GM23248 (cell line): ENCODE results near the gene CBL.

ENCODE experiments used
- EZH2 ChIP-seq: fragments of 200-600 bp; sonication (generic); IDR thresholded peaks from 2 replicates; pipeline ENCODE4 v1.6.1; 2018; ENCODE audit warnings: antibody characterized with exemption, mild to moderate bottlenecking; ENCODE audit not compliant: insufficient read depth, poor library complexity, severe bottlenecking
- EZH2phosphoT487 ChIP-seq: fragments of 200-600 bp; sonication (generic); IDR thresholded peaks from 2 replicates; pipeline ENCODE4 v1.6.1; 2018; ENCODE audit warnings: antibody characterized with exemption, moderate library complexity, mild to moderate bottlenecking, low read depth; ENCODE audit not compliant: insufficient read depth

DNA sequence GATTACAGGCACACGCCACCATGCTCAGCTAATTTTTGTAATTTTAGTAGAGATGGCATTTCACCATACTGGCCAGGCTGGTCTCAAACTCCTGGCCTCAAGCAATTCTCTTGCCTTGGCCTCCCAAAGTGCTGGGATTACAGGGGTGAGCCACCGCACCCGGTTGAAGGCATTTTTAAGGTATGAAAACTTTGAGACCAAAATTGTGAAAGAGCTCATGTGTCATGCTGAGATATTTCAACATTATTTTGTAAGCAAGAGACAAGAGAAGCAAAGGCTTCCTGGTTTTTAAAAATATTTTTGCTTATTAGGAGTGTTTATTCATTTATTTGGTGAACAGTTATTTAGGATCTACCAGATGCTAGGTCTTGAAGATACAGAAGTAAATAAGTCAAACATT lies 14.0 kb upstream of the CBL start:
- TF ChIP-seq EZH2: no peak
- no peak for TF ChIP-seq EZH2phosphoT487
